GM12872 (cell line): ENCODE data around the gene ZNF331.
A peak's percentile ranks its signal among the peaks of the same experiment; 100 is the strongest.

Experiments used
- TF ChIP-seq, protein P1 (sequence below): IDR thresholded peaks from 3 replicates; pipeline ENCODE4 v1.5.1; 2011; ENCODE audit warnings: low read depth, mild to moderate bottlenecking, low read length, moderate library complexity; ENCODE audit not compliant: insufficient read depth

ZNF331 gene

DNA sequence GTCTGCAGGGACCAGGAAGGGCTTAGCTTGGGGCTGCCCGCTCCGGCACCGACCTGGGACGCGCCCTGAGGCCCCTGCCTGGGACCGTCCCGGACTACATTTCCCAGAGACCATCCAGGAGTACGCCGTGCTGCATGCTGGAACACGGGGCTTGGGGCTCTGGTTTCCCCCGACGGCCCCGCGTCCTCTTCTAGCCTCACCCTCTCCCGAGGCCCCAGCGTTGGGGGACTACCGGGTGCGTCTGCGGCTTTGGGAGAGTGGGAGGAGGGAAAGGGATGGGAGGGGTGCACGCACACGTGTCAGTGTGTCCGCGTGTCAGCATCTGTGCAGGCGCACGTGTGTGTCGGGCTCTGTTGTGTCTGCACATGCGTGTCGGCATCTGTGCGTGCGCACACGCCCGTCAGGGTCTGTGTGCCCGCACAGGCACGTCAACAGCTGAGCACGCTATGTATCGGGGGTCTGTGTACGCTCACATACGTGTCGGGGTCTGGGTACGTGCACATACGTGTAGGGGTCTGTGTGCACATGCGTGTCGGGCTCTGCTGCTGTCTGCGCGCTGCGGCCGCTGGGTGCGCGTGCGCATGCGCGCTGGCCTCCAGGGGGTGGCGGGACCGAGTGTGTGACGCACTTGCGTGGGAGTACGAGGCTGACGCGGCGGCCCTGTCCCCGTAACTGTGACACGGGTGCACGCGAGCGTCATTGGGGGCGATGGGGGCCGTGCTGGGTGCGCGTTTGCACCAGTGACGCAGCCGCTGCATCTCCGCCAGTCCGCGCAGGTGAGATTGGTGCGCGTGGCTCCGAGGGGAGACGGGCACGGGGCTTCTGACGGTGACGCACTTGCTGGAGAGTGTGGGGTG lies at the start of gene ZNF331:
TSS of gene ZNF331 (plus strand) at position 625 of the 857 bp plus-strand sequence. CDS start 31,232 bp downstream, outside the sequence.
- TF ChIP-seq, protein P1, sequence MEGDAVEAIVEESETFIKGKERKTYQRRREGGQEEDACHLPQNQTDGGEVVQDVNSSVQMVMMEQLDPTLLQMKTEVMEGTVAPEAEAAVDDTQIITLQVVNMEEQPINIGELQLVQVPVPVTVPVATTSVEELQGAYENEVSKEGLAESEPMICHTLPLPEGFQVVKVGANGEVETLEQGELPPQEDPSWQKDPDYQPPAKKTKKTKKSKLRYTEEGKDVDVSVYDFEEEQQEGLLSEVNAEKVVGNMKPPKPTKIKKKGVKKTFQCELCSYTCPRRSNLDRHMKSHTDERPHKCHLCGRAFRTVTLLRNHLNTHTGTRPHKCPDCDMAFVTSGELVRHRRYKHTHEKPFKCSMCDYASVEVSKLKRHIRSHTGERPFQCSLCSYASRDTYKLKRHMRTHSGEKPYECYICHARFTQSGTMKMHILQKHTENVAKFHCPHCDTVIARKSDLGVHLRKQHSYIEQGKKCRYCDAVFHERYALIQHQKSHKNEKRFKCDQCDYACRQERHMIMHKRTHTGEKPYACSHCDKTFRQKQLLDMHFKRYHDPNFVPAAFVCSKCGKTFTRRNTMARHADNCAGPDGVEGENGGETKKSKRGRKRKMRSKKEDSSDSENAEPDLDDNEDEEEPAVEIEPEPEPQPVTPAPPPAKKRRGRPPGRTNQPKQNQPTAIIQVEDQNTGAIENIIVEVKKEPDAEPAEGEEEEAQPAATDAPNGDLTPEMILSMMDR = peak; percentile 52; the same call in 2 of the 3 replicates

DNA sequence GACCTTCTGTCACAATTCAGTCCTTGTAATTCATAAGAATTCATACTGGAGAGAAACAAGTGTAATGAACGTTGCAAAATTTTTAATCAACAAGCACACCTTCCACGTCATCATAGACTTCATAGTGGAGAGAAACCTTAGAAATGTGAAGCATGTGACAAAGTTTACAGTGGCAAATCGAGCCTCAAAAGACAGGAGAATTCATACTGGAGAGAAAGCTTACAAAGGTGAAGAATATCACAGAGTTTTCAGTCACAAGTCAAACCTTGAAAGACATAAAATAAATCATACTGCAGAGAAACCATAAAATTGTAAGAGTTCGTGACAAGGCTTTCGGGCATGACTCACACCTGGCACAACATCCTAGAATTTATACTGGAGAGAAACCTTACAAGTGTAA lies 45.8 kb upstream of the ZNF331 start:
- TF ChIP-seq, protein P1 = no peak

DNA sequence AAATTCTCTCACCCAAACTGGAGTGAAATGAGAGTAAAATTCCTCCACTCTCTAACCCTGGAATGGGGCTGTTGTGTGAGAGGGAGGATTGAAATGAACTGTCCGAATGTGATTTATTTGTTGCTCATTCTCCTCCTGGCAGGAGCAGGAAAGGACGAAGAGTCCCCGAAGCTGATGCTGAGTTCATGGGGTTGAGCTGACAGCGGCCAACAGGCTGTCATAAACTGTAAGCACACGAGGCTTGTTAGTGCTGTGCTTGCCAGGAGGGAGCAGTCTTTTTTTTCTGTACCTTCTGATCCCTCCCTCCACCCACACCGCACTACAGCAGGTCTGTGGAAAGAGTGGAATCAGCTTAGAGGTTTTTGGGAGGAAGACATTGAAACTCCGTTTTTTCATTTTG lies 33.1 kb upstream of the ZNF331 start:
- TF ChIP-seq, protein P1 = no peak

DNA sequence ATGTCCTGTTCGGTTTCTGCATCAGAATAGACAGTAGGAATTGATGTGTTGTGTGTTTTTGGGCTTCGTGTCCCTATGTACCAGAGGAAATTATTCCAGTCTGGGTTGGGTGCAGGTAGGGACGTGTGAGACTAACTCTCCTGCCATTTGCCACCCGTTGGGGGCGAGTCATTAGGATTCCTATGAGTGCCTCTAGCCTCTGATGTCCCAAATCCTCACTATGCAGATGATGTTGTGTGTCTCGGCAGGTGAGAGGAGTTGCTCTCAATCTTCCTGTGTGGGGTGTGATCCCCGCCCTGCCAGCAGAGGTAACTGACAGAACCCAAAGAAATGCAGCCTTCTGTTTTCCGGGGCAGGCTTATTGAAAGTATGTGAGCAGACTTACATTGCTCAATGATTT lies 31.2 kb upstream of the ZNF331 start:
- TF ChIP-seq, protein P1 = no peak

DNA sequence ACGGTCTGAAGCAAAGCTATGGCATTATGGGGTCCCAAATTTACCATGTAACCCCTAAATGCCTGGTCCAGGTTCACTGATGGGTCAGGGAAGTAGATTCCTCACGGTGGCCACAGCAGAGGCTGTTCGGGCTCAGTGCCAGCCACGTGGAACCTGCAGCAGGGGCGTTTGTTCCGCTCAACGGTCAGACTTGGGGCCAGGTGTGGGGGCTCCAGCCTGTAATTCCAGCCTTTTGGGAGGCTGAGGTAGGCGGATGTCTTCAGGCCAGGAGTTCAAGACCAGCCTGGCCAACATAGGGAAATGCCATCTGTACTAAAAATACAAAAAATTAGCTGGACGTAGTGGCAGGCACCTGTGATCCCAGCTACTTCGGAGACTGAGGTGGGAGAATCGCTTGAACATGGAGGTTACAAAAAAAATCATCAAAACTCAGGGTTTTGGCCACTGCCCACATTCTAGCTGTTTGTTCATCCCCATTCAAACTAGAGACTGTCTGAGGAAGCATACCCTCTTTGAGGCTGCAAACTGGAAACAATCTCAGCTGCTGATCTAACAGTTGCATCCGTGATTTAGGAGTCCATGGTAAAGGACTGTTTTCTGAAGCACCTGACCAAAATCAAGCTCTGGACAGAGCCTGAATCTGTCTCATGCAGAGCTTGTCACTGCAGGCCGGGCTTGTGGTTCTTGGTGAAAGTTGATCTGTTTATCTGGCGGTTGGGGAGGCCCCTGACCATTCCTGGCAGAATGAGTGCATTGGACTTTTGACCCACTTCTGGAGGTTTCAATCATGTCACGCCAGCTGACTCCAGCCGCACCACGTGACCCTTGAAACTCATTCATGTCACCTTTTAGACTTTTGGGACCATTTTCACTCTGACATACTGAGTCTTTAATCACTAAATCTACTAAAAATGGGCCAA lies 30.2 kb upstream of the ZNF331 start:
- TF ChIP-seq, protein P1 = no peak

DNA sequence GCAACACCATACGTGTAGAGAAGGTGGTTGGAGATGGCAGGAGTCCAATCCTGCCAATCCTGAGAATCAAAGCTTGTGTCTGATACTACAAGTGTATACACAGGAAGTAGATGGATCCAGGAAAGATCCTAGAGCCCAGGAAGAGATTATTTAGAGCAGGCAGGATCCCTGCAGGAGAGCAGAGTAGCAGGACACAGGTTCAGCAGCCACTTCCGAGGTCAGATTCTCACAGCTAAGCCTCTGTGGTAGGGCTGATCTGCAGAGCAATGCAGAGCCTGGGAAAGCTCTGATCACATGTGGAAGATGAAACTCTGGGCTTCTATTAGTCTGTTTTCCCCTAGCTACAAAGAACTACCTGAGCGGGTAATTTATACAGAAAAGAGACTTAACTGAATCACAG lies 28.5 kb upstream of the ZNF331 start:
- TF ChIP-seq, protein P1 = no peak

DNA sequence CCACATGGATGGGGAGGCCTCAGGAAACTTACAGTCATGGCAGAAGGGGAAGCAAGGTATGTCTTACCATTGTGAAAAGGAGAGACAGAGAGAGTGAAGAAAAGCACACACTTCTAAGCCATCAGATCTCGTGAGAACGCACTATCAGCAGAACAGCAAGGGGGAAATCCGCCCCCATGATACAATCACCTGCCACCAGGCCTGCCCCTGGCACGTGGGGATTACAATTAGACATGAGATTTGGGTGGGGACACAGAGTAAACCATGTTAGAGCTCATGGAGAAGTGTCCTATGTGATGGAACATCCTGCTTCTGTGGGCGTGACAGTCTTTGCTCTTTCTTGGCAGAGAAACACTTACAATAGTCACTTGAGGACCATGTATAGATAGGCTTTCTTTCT lies 28.1 kb upstream of the ZNF331 start:
- TF ChIP-seq, protein P1 = no peak
